ENCODE data around the gene SLC23A1. TPM values are rescaled to one million over a fixed set of nuclear protein-coding genes. Genes with fewer than 3 reads are reported as not detected.

The SLC23A1 gene
- total RNA-seq, 1 experiment from 2014 or later: not detected

GRCh38 chr5:139394123-139394653 is 11.1 kb upstream of the SLC23A1 start:
- DNase-seq (ENCODE audit: low spot score): peak; percentile 62
- POLR2A ChIA-PET (ENCODE audit: low non-redundant PET): no interaction called here
- Histone ChIP-seq H3K27ac (ENCODE audit: low read depth, low read length, poor library complexity, severe bottlenecking) (no peak overlapping the region), H3K4me3 (ENCODE audit: low read depth, low read length, poor library complexity, severe bottlenecking) (peak overlapping the region; percentile 60), H3K4me1 (ENCODE audit: insufficient read depth, low read length, poor library complexity, severe bottlenecking) (peaks cover 12% of the 10 kb centered on the region), H3K9me3 (ENCODE audit: low read depth, low read length, poor library complexity, severe bottlenecking) (no peaks in the 10 kb centered on the region), H3K36me3 (ENCODE audit: insufficient read depth, low read length, poor library complexity, severe bottlenecking) (no peaks in the 10 kb centered on the region), H3K27me3 (replicated peaks; ENCODE audit: insufficient read depth, low read depth, low read length, poor library complexity) (peaks cover 14% of the 10 kb centered on the region)
- no peak for TF ChIP-seq EZH2 (IDR thresholded peaks at IDR 0.05; ENCODE audit: borderline replicate concordance, low read depth, low read length, poor library complexity, severe bottlenecking)
- TF ChIP-seq, protein P1, sequence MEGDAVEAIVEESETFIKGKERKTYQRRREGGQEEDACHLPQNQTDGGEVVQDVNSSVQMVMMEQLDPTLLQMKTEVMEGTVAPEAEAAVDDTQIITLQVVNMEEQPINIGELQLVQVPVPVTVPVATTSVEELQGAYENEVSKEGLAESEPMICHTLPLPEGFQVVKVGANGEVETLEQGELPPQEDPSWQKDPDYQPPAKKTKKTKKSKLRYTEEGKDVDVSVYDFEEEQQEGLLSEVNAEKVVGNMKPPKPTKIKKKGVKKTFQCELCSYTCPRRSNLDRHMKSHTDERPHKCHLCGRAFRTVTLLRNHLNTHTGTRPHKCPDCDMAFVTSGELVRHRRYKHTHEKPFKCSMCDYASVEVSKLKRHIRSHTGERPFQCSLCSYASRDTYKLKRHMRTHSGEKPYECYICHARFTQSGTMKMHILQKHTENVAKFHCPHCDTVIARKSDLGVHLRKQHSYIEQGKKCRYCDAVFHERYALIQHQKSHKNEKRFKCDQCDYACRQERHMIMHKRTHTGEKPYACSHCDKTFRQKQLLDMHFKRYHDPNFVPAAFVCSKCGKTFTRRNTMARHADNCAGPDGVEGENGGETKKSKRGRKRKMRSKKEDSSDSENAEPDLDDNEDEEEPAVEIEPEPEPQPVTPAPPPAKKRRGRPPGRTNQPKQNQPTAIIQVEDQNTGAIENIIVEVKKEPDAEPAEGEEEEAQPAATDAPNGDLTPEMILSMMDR (conservative IDR thresholded peaks at IDR 0.05; ENCODE audit: low read depth, low read length): peak; percentile 62
- CTCF ChIA-PET: no interaction called here
- intact Hi-C loops (cut with micrococcal nuclease; ENCODE audit: unreplicated experiment): loop anchor here (5.0 kb wide), 1 partner anchor 752 kb away; no protein-coding TSS in a partner anchor
- BruUV-seq (replicated peaks): no TSS peak

GRCh38 chr5:139393497-139394122 is 10.5 kb upstream of the SLC23A1 start:
- no TSS peak for BruUV-seq (replicated peaks)
- ChIA-PET POLR2A (ENCODE audit: low non-redundant PET) (no interaction called here), CTCF (no interaction called here)

DNA sequence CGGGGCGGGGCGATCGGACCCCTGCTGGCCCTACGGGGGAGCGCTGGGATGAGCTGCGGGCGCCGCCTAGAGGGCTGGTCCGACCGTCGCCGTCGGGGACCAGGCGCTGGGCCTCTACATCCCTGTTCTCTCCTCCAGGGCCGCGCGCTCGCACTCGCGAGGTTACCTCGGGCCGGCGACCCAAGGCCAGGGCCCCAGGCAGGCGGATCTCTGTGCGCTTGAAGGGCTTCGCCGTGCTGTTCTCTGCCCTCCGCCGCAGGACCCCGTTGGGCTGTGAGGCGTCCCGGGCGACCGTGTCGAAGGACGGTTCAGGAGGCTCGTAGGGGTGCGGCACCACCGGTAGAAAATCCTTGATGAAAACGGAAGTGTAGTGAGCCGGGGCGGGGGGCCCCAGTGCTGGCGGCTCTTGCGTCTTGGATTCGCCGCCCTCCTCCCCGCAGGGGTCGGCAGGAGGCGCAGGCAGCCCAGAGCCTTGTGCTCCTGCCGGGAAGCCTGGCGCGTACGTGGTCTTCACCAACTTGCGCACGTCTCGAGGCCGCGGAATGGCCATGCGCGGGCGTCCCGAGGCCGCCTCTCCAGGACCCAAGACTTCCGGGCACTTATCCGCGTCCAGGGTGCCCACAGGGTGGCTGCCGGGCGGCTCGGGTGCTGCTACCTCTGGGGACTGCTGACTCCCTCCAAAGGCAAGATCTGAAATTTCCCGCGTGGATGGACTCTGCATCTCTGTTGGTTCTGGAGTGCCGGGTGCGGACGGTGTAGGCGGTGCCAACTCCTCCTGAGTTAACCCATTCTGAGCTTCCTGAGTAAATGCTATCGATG is 9.8 kb upstream of the SLC23A1 start:
- intact Hi-C loops (cut with micrococcal nuclease; ENCODE audit: unreplicated experiment): loop anchor here (5.0 kb wide), 1 partner anchor 751 kb away; no protein-coding TSS in a partner anchor
- Histone ChIP-seq H3K4me3 (ENCODE audit: low read depth, low read length, poor library complexity, severe bottlenecking) (peak overlapping the region; percentile 60), H3K36me3 (ENCODE audit: insufficient read depth, low read length, poor library complexity, severe bottlenecking) (no peaks in the 10 kb centered on the region), H3K9me3 (ENCODE audit: low read depth, low read length, poor library complexity, severe bottlenecking) (no peaks in the 10 kb centered on the region), H3K27ac (ENCODE audit: low read depth, low read length, poor library complexity, severe bottlenecking) (peak overlapping the region; percentile 50), H3K27me3 (replicated peaks; ENCODE audit: insufficient read depth, low read depth, low read length, poor library complexity) (peaks cover 14% of the 10 kb centered on the region), H3K4me1 (ENCODE audit: insufficient read depth, low read length, poor library complexity, severe bottlenecking) (peaks cover 19% of the 10 kb centered on the region)
- ChIA-PET POLR2A (ENCODE audit: low non-redundant PET) (interaction anchor here (0.6 kb wide), 1 partner anchor 853 kb away, joined by 3 read pairs; no protein-coding TSS in a partner anchor), CTCF (no interaction called here)
- peak; percentile 88 for DNase-seq (ENCODE audit: low spot score)
- TF ChIP-seq EZH2 (IDR thresholded peaks at IDR 0.05; ENCODE audit: borderline replicate concordance, low read depth, low read length, poor library complexity, severe bottlenecking): no peak
- TF ChIP-seq, protein P1 (conservative IDR thresholded peaks at IDR 0.05; ENCODE audit: low read depth, low read length): peak; percentile 74
- BruUV-seq (replicated peaks): no TSS peak

More at GRCh38 chr5:139393497-139394122, 10.5 kb upstream of the SLC23A1 start:
- intact Hi-C loops (cut with micrococcal nuclease; ENCODE audit: unreplicated experiment): loop anchor here (5.0 kb wide), 1 partner anchor 751 kb away; no protein-coding TSS in a partner anchor
- peak; percentile 39 for DNase-seq (ENCODE audit: low spot score)
- Histone ChIP-seq H3K4me3 (ENCODE audit: low read depth, low read length, poor library complexity, severe bottlenecking) (peak overlapping the region; percentile 60), H3K4me1 (ENCODE audit: insufficient read depth, low read length, poor library complexity, severe bottlenecking) (peaks cover 12% of the 10 kb centered on the region), H3K9me3 (ENCODE audit: low read depth, low read length, poor library complexity, severe bottlenecking) (no peaks in the 10 kb centered on the region), H3K36me3 (ENCODE audit: insufficient read depth, low read length, poor library complexity, severe bottlenecking) (no peaks in the 10 kb centered on the region), H3K27ac (ENCODE audit: low read depth, low read length, poor library complexity, severe bottlenecking) (peak overlapping the region; percentile 50), H3K27me3 (replicated peaks; ENCODE audit: insufficient read depth, low read depth, low read length, poor library complexity) (peaks cover 14% of the 10 kb centered on the region)
- TF ChIP-seq, protein P1 (conservative IDR thresholded peaks at IDR 0.05; ENCODE audit: low read depth, low read length): no peak
- no peak for TF ChIP-seq EZH2 (IDR thresholded peaks at IDR 0.05; ENCODE audit: borderline replicate concordance, low read depth, low read length, poor library complexity, severe bottlenecking)

Measured in A673 (cell line).